ENCODE measurements around the gene AIFM3.

The AIFM3 gene

DNA sequence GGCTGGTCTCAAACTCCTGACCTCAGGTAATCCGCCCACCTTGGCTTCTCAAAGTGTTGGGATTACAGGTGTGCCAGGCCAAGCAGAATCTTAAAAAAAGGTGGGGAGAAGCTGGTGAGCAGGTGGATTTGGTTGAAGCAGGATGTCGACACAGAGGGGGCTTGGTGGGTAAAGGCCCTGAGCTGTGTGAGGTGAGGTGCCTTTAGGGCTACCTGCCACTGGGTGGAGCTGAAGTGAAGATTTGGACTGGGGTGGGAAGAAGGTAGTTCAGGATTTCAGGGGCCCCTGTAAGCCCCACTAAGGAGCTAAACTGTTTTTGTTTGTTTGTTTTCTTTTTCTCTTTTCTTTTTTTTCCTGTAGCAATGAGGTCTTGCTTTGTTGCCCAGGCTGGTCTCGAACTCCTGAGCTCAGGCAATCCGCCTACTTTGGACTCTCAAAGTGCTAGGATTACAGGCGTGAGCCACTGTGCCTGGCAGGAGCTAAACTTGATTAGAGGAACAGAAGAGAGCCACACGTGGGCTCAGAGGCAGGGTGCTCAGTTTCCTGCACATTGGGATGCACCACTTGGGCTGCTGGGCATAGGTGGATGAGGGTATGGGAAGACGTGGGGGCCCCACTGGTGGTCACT lies 53.9 kb downstream of the AIFM3 start:
- ATAC-seq (replicated peaks; ENCODE audit: extremely low read depth, poor library complexity, severe bottlenecking) (no peak), DNase-seq (ENCODE audit: low spot score in 2 of 2) (no peak)
- H3K36me3 Mint-ChIP-seq (ENCODE audit: insufficient read depth): no peaks in the 10 kb centered on the region
- H3K4me1 Mint-ChIP-seq: peaks cover 21% of the 10 kb centered on the region
- H3K27ac Mint-ChIP-seq (ENCODE audit: low read depth): no peak overlapping the region
- no peaks in the 10 kb centered on the region for H3K9me3 Mint-ChIP-seq
- H3K4me3 Mint-ChIP-seq: no peak overlapping the region
- no peaks in the 10 kb centered on the region for H3K27me3 Mint-ChIP-seq

DNA sequence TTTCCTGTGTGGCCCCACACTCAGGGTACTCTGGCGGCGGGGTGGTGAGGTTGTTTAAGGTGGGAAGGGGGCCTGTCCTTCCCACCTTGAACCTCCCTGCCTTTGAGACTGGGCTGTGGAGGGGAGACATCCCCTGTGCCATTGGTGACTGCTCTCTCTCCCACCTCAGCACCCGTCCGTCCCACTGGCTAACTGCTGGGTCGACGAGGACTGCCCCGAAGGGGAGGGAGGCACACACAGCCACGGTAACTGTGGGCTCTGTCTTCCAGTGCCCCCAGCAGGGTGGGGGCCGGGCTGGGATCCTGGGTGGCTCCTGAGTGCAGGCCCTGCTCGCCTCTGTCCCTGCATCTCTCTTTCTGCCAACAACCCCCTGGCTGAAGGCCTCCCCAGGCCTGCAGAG lies 55.5 kb downstream of the AIFM3 start:
- Mint-ChIP-seq H3K4me3 (no peak overlapping the region), H3K4me1 (peaks cover 14% of the 10 kb centered on the region), H3K9me3 (no peaks in the 10 kb centered on the region), H3K27ac (ENCODE audit: low read depth) (no peak overlapping the region), H3K36me3 (ENCODE audit: insufficient read depth) (no peaks in the 10 kb centered on the region), H3K27me3 (no peaks in the 10 kb centered on the region)
- DNase-seq (ENCODE audit: low spot score in 2 of 2) (no peak), ATAC-seq (replicated peaks; ENCODE audit: extremely low read depth, poor library complexity, severe bottlenecking) (no peak)

DNA sequence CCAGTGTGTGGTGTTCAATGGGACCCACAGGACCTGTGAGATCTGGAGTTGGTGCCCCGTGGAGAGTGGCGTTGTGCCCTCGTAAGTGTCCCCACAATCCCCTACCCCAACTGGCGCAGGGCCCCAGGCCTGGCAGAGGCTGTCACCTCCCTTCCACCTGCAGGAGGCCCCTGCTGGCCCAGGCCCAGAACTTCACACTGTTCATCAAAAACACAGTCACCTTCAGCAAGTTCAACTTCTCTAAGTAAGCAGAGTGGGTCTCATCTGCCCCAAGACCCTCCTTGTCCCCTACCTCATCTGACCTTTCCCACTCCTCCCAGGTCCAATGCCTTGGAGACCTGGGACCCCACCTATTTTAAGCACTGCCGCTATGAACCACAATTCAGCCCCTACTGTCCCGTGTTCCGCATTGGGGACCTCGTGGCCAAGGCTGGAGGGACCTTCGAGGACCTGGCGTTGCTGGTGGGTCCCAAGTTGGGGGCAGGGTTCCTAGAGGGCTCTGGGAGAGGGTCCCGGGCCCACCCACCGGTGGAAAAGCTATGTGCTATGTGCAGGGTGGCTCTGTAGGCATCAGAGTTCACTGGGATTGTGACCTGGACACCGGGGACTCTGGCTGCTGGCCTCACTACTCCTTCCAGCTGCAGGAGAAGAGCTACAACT lies 56.0 kb downstream of the AIFM3 start:
- peaks cover 12% of the 10 kb centered on the region for H3K4me1 Mint-ChIP-seq
- DNase-seq (ENCODE audit: low spot score in 2 of 2) (no peak), ATAC-seq (replicated peaks; ENCODE audit: extremely low read depth, poor library complexity, severe bottlenecking) (no peak)
- H3K36me3 Mint-ChIP-seq (ENCODE audit: insufficient read depth): no peaks in the 10 kb centered on the region
- no peak overlapping the region for H3K27ac Mint-ChIP-seq (ENCODE audit: low read depth)
- no peaks in the 10 kb centered on the region for H3K9me3 Mint-ChIP-seq
- H3K27me3 Mint-ChIP-seq: no peaks in the 10 kb centered on the region
- H3K4me3 Mint-ChIP-seq: no peak overlapping the region

DNA sequence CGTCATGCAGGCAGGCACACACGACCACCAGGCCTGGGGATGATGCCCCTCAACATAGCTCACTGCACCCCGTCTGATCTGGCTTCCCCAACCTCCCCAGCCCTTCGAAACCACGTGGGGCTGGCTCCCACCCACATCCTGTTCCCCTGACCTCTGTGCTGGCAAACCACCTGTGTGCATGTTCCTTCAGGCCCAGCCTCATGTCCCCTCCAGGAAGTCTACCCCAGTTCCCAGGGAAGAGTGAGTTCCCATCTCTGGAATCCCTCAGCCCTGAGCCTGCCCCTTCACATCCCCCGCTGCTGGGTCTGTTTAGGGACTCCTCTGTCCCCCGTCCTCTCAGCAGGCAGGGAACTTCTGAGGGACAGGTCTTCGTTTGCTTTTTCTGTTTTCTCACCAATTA lies 58.2 kb downstream of the AIFM3 start:
- no peaks in the 10 kb centered on the region for H3K9me3 Mint-ChIP-seq
- no peak overlapping the region for H3K4me3 Mint-ChIP-seq
- peaks cover 14% of the 10 kb centered on the region for H3K27me3 Mint-ChIP-seq
- H3K4me1 Mint-ChIP-seq: peaks cover 12% of the 10 kb centered on the region
- H3K36me3 Mint-ChIP-seq (ENCODE audit: insufficient read depth): no peaks in the 10 kb centered on the region
- ATAC-seq (replicated peaks; ENCODE audit: extremely low read depth, poor library complexity, severe bottlenecking): peak; percentile 60
- DNase-seq (ENCODE audit: low spot score in 2 of 2): no peak
- no peak overlapping the region for H3K27ac Mint-ChIP-seq (ENCODE audit: low read depth)

DNA sequence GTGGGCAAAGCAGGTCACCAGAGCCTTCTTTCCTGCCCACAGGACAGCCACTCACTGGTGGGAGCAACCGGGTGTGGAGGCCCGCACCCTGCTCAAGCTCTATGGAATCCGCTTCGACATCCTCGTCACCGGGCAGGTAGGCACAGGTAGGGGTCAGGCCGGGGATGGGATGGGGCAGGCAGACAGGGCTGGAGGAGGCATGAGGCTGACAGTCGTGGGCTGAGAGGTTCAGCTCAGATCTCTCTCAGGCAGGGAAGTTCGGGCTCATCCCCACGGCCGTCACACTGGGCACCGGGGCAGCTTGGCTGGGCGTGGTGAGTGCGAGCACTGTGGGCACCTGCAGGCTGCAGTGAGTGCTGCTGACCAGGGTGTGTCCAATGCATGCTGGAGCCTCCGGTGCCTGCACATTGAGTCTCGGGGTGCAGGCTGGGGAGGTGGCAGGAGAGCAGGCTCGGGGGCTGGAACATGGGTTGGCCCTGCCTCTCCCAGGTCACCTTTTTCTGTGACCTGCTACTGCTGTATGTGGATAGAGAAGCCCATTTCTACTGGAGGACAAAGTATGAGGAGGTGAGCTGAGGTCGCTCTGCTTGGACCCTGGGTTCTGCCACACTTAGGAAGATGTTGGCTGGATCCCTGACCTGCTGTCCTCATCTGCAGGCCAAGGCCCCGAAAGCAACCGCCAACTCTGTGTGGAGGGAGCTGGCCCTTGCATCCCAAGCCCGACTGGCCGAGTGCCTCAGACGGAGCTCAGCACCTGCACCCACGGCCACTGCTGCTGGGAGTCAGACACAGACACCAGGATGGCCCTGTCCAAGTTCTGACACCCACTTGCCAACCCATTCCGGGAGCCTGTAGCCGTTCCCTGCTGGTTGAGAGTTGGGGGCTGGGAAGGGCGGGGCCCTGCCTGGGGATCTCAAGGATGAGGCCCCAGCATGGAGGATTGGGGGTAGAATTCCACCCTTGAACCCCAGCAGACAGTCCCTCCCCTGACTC lies 59.0 kb downstream of the AIFM3 start:
- no peaks in the 10 kb centered on the region for H3K9me3 Mint-ChIP-seq
- no peak overlapping the region for H3K27ac Mint-ChIP-seq (ENCODE audit: low read depth)
- no peak overlapping the region for H3K4me3 Mint-ChIP-seq
- ATAC-seq (replicated peaks; ENCODE audit: extremely low read depth, poor library complexity, severe bottlenecking) (no peak), DNase-seq (ENCODE audit: low spot score in 2 of 2) (no peak)
- H3K4me1 Mint-ChIP-seq: peaks cover 16% of the 10 kb centered on the region
- H3K36me3 Mint-ChIP-seq (ENCODE audit: insufficient read depth): no peaks in the 10 kb centered on the region
- H3K27me3 Mint-ChIP-seq: peaks cover 22% of the 10 kb centered on the region

DNA sequence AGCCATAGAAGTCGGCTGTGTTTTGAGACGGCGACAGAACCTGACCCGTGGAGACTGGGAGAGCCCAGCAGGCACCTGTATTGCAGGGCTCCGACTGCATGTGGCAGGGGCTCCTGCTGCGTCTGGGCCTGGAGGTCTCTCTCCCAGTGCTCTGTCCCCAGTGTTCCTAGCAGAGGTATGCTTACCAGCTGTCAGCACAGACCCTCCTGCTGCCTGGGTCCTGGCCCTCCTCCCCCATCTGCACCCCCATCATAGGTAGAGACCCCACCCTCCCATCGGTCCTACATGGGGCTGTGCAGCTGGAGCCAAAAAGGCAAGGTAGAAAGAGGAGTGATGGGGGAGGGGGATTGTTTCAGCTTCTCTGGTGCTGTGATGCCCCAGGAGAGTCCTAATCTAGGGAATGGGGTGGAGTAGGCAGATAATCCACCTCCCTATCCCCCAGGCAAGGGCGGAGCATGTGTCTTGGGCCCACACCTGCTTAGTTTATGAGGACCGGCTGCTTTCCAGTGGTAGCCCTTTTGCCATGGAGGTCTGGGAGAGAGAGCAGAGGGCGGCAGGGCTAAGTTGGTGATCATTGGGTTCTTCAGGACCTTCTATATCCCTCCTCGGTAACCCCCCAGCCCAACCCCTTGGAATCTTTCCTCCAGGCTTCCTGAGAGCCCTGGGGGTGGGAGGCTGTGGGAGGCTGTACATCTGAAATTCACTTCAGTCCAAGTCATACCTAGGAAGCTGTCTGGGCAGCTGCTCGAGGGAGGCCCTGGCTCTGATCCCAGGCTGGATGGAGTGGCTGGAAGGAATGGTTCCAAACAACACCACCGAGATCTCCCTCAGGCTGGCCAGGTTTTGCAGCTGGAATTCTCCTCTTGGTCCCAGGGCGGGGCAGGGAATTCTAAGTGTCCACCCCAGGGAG lies 60.0 kb downstream of the AIFM3 start:
- DNase-seq (ENCODE audit: low spot score in 2 of 2) (no peak), ATAC-seq (replicated peaks; ENCODE audit: extremely low read depth, poor library complexity, severe bottlenecking) (no peak)
- H3K27ac Mint-ChIP-seq (ENCODE audit: low read depth): no peak overlapping the region
- H3K36me3 Mint-ChIP-seq (ENCODE audit: insufficient read depth): no peaks in the 10 kb centered on the region
- H3K4me3 Mint-ChIP-seq: no peak overlapping the region
- peaks cover 28% of the 10 kb centered on the region for H3K27me3 Mint-ChIP-seq
- no peaks in the 10 kb centered on the region for H3K9me3 Mint-ChIP-seq
- H3K4me1 Mint-ChIP-seq: peaks cover 20% of the 10 kb centered on the region

DNA sequence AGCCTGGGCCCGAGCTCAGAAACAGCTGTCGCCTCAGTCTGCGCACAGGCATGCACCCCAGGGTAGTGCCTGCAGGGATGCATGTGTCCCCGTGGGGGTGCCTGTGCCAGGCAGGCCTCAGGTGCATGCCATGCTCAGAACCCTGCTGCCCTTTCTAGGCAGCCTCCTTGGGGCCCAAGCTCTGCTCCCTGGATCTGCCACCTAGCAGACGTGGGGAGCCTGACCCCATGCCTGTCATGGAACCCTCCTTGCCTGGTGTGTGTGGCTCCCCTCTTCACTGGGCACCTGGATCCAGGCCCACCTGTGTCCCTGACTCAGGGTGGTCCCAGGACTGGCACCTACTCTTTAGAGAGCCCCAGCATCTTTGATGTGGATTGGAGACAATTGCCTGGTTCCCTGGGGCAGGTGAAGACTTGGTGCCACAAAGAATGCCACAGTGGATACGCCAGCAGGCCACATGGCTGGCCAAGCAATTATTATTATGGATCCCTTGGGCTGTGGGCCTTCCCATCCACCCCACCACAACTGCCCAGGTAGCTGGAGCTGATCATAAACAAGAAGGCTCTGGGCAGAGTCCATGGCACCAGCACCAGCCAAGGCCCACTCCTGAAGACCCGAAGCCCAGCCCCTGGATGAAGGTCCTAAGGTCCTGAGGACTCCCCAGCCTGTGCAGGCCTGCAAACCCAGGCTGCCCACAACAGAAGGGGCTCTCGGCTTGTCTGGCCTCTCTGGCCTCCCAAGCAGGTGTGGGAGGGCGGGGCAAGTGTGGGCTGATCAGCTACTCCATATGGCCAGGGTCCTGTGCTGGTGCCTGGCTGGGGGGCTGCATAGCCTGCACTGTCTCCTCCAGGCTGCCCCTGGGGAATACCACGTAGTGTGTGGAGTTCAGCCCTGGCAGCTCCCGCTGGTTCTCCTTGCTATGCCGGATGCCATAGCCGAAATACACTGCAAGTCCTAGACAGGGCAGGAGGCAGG lies 61.5 kb downstream of the AIFM3 start:
- ATAC-seq (replicated peaks; ENCODE audit: extremely low read depth, poor library complexity, severe bottlenecking) (no peak), DNase-seq (ENCODE audit: low spot score in 2 of 2) (no peak)
- Mint-ChIP-seq H3K36me3 (ENCODE audit: insufficient read depth) (peaks cover 2% of the 10 kb centered on the region), H3K27ac (ENCODE audit: low read depth) (no peak overlapping the region), H3K9me3 (no peaks in the 10 kb centered on the region), H3K27me3 (peaks cover 30% of the 10 kb centered on the region), H3K4me3 (no peak overlapping the region), H3K4me1 (peaks cover 20% of the 10 kb centered on the region)

DNA sequence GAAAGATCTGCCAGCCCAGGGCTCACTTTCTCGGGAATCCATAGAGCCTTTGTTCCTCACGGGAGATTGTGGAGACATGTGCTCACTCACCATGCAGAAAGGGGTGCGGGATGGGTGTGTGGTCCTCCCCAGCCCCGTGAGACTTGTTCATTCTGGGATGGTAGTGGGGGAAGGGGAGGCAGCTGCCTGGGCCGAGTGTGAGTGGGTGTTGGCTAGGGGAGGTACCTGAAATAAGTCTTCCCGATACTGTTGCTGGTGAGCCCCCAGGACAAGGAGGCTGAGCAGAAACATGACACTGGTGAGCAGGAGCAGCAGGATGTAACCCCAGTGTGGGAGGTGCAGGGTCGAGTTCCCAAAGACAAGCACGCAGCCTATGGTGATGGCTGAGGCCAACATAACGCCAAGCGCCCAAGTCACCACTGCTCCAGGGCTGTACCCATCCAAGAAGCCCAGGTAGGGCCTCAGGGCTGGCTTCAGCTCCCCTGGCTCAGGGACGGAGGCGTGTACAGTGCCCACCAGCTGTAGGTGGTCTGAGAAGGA lies 62.5 kb downstream of the AIFM3 start:
- ATAC-seq (replicated peaks; ENCODE audit: extremely low read depth, poor library complexity, severe bottlenecking) (no peak), DNase-seq (ENCODE audit: low spot score in 2 of 2) (no peak)
- Mint-ChIP-seq H3K36me3 (ENCODE audit: insufficient read depth) (peaks cover 2% of the 10 kb centered on the region), H3K9me3 (no peaks in the 10 kb centered on the region), H3K4me3 (no peak overlapping the region), H3K4me1 (peaks cover 20% of the 10 kb centered on the region), H3K27ac (ENCODE audit: low read depth) (no peak overlapping the region), H3K27me3 (peaks cover 40% of the 10 kb centered on the region)

DNA sequence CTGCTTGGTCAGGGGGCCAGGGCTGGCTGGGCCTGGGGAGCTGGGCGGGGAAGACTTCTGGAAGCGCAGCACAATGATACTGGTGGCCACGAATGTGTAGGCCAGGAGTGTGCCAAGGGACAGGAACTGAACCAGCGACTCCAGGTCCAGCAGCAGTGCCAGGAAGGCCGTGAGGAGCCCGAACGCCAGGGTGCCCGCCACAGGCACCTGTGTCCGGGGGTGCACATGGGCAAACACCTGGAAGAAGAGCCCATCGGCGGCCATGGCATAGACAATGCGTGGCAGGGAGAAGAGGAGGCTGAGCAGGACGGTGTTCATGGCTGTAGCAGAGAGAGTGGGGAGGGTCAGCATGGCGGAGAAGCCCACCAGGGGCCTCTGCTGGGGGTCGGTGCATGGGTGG lies 63.0 kb downstream of the AIFM3 start:
- Mint-ChIP-seq H3K36me3 (ENCODE audit: insufficient read depth) (peaks cover 2% of the 10 kb centered on the region), H3K4me1 (peaks cover 18% of the 10 kb centered on the region), H3K27ac (ENCODE audit: low read depth) (no peak overlapping the region), H3K9me3 (no peaks in the 10 kb centered on the region), H3K4me3 (no peak overlapping the region), H3K27me3 (peaks cover 45% of the 10 kb centered on the region)
- DNase-seq (ENCODE audit: low spot score in 2 of 2) (no peak), ATAC-seq (replicated peaks; ENCODE audit: extremely low read depth, poor library complexity, severe bottlenecking) (no peak)
